Brain microvascular endothelial cell (primary cell): Measurements from ENCODE around the gene LRBA.

Experiments used
- DNase-seq: peaks from one replicate; pipeline ENCODE4 v3.0.0-alpha.2; 2020
- H3K27ac ChIP-seq: fragments of 250-450 bp; sonication (Bioruptor Pico); 2 replicates; pipeline ENCODE4 v1.5.1; 2020; ENCODE audit warnings: mild to moderate bottlenecking, moderate library complexity
- H3K27me3 ChIP-seq: fragments of 250-450 bp; sonication (Bioruptor Pico); replicated peaks from 2 replicates; pipeline ENCODE4 v1.5.1; 2020; ENCODE audit warnings: mild to moderate bottlenecking
- H3K36me3 ChIP-seq: fragments of 250-450 bp; sonication (Bioruptor Pico); replicated peaks from 2 replicates; pipeline ENCODE4 v1.5.1; 2020; ENCODE audit warnings: mild to moderate bottlenecking
- H3K4me3 ChIP-seq: 2 replicates; pipeline ENCODE4 v1.5.1; 2011; ENCODE audit warnings: low read depth, mild to moderate bottlenecking, control low read depth, low read length, moderate library complexity
- in situ Hi-C: cut with HindIII; loops from 2 replicates; pipeline ENCODE4 v1.10.0; 2017; ENCODE audit warnings: low sequenced_read_pairs, low pct_ligation_motif_present
- TF ChIP-seq, protein P1 (sequence below): IDR thresholded peaks from 2 replicates; pipeline ENCODE4 v1.5.1; 2011; ENCODE audit warnings: low read depth, mild to moderate bottlenecking, moderate library complexity, low read length, control low read depth, inconsistent platforms; ENCODE audit errors: missing control alignments

Gene LRBA

DNA sequence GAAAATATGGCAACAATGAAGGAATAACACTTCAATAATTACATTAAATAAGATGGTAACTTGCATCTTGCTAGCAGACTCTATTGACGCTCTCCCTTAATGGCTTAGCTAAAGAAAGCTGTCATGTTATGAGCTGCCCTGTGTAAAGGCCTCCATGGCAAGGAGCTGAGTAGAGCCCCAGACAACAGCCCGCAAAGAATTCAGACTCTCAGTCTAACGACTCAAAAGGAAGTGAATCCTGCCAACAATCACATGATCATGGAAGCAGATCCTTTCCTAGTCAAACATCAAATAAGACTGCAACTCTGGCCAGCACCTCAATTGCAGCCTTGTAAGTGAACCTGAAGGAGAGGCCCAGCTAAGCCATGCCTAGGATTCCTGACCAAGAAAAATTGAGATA, 275.5 kb downstream of the LRBA start:
- Histone ChIP-seq H3K27me3 (no peaks in the 10 kb centered on the region), H3K36me3 (no peaks in the 10 kb centered on the region), H3K27ac (no peak overlapping the region), H3K4me3 (no peak overlapping the region)
- in situ Hi-C loops, result no loop called here
- TF ChIP-seq, protein P1, sequence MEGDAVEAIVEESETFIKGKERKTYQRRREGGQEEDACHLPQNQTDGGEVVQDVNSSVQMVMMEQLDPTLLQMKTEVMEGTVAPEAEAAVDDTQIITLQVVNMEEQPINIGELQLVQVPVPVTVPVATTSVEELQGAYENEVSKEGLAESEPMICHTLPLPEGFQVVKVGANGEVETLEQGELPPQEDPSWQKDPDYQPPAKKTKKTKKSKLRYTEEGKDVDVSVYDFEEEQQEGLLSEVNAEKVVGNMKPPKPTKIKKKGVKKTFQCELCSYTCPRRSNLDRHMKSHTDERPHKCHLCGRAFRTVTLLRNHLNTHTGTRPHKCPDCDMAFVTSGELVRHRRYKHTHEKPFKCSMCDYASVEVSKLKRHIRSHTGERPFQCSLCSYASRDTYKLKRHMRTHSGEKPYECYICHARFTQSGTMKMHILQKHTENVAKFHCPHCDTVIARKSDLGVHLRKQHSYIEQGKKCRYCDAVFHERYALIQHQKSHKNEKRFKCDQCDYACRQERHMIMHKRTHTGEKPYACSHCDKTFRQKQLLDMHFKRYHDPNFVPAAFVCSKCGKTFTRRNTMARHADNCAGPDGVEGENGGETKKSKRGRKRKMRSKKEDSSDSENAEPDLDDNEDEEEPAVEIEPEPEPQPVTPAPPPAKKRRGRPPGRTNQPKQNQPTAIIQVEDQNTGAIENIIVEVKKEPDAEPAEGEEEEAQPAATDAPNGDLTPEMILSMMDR, result no peak
- DNase-seq, result no peak

DNA sequence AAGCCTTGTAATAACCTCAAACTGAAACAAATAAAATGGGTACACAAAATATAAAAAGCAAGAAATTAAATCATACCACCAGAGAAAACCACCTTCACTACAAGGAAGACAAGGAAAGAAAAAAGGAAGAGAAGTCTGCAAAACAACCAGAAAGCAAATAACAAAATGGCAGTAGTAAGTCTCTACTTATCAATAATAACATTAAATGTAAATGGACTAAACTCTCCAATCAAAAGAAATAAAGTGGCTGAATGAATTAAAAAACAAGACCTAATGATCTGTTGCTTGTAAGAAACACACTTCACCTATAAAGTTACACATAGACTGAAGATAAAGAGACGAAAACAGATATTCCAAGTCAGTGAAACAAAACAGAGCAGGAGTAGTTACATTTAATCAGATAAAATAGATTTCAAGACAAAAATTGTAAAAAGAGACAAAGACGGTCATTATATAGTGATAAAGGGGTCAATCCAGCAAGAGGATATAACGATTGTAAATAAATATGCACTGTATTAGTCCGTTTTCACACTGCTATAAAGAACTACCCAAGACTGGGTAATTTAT, 289.0 kb downstream of the LRBA start:
- TF ChIP-seq, protein P1, result no peak
- H3K27me3 ChIP-seq, result no peaks in the 10 kb centered on the region
- H3K27ac ChIP-seq, result no peak overlapping the region
- H3K36me3 ChIP-seq, result no peaks in the 10 kb centered on the region
- DNase-seq, result no peak
- in situ Hi-C loops, result no loop called here
- H3K4me3 ChIP-seq, result no peak overlapping the region

DNA sequence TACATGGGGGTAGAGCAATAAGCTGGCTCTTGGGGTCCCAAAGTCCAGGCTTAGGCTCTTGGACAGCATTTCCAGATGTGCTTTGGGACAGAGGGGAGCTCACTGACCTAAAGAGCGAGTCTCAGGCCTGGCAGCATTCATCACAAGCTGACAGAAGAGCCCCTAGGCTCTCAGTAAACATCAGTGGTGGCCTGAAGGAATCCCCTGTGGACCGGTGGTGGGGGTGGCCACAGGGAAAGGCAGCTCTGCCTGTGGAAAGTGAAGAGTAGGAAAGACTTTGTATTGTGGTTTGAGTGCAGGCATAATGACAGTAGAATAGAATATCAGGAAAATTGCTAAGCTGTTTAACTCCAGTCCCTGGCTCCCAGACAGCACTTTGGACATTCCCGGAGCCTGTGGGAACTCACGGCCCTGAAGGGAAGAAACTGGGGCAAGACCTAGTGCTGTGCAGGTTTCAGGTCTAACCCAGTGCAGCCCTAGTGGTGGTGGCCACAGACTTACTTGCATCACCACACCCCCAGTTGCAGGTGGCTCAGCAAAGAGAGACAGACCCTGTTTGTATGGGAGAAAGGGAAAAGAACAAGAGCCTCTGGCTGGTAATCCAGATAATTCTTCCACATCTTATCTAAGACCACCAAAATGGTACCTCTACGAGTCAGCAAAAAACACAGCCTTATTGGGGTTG, 291.2 kb downstream of the LRBA start:
- DNase-seq, result no peak
- H3K27me3 ChIP-seq, result no peaks in the 10 kb centered on the region
- in situ Hi-C loops, result no loop called here
- no peak overlapping the region for H3K4me3 ChIP-seq
- TF ChIP-seq, protein P1, result no peak
- H3K27ac ChIP-seq, result no peak overlapping the region
- no peaks in the 10 kb centered on the region for H3K36me3 ChIP-seq

DNA sequence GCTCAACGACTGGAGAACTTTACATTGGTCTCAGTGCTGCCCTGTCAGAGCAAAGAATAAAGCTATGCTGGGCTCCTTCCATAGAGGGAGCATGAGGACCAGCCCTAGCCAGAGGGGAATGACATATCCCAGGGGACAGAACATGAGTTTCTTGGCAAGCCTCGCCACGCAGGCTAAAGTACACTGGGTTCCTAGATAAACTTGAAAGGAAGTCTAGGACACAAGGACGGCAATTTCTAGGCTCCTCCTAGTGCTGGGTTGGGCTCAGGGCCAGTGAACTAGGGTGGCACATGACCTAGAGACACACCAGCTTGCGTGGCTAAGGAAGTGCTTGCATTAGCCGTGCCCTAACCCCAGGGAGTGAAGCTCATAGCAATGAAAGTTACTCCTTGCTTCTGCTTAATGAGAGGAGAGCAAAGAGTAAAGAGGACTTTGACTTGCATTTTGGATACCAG, 292.1 kb downstream of the LRBA start:
- H3K27ac ChIP-seq, result no peak overlapping the region
- no peaks in the 10 kb centered on the region for H3K27me3 ChIP-seq
- no peaks in the 10 kb centered on the region for H3K36me3 ChIP-seq
- no peak overlapping the region for H3K4me3 ChIP-seq
- DNase-seq, result peak; percentile 62
- in situ Hi-C loops, result no loop called here
- TF ChIP-seq, protein P1, result peak; percentile 38

GRCh38 chr4:150720973-150721518, 294.0 kb downstream of the LRBA start:
- in situ Hi-C loops, result no loop called here
- DNase-seq, result no peak
- Histone ChIP-seq H3K4me3 (no peak overlapping the region), H3K27ac (no peak overlapping the region), H3K36me3 (no peaks in the 10 kb centered on the region), H3K27me3 (no peaks in the 10 kb centered on the region)
- TF ChIP-seq, protein P1, result no peak

- no peak overlapping the region for H3K4me3 ChIP-seq
- in situ Hi-C loops, result no loop called here
- no peak overlapping the region for H3K27ac ChIP-seq
- H3K27me3 ChIP-seq, result no peaks in the 10 kb centered on the region
- no peaks in the 10 kb centered on the region for H3K36me3 ChIP-seq
- TF ChIP-seq, protein P1, result no peak
- DNase-seq, result no peak
These were observed 297.1 kb downstream of the LRBA start for GRCh38 chr4:150717952-150718351.
